IMR-90 (cell line): ENCODE measurements around the gene ELF2.
"Not testable (repeated sequence)": the region's sequence is repeated elsewhere in the genome, so short reads cannot be mapped to it uniquely, and the experiment has no call there.

Experiments used
- CEBPB ChIP-seq: IDR thresholded peaks from 2 replicates; pipeline ENCODE4 v1.6.1; 2012; ENCODE audit warnings: low read depth, low read length, improper control_type of control experiment
- FOS ChIP-seq: fragments of 150-350 bp; IDR thresholded peaks from 2 replicates; pipeline ENCODE4 v1.6.1; 2016; ENCODE audit warnings: low read depth, low read length
- MAZ ChIP-seq: IDR thresholded peaks from 2 replicates; pipeline ENCODE4 v1.6.1; 2012; ENCODE audit warnings: low read depth, mild to moderate bottlenecking, low read length, improper control_type of control experiment, moderate library complexity, borderline replicate concordance
- MXI1 ChIP-seq: IDR thresholded peaks from 2 replicates; pipeline ENCODE4 v1.6.1; 2012; ENCODE audit warnings: low read depth, mild to moderate bottlenecking, low read length, moderate library complexity, borderline replicate concordance
- NFE2L2 ChIP-seq: fragments of 150-350 bp; IDR thresholded peaks from 2 replicates; pipeline ENCODE4 v1.6.1; 2016; ENCODE audit warnings: low read depth, mild to moderate bottlenecking, low read length
- POLR2A ChIP-seq: IDR thresholded peaks from 2 replicates; pipeline ENCODE4 v1.6.1; 2012; ENCODE audit warnings: mild to moderate bottlenecking, low read depth, low read length
- RAD21 ChIP-seq: IDR thresholded peaks from 2 replicates; pipeline ENCODE4 v1.6.1; 2012; ENCODE audit warnings: low read length, improper control_type of control experiment
- RFX5 ChIP-seq: IDR thresholded peaks from 2 replicates; pipeline ENCODE4 v1.8.0; 2012; ENCODE audit warnings: low read depth, mild to moderate bottlenecking, low read length, moderate library complexity
- SMC3 ChIP-seq: fragments of 150-350 bp; IDR thresholded peaks from 2 replicates; pipeline ENCODE4 v1.6.1; 2016; ENCODE audit warnings: low read depth, mild to moderate bottlenecking, antibody characterized with exemption, low read length, moderate library complexity
- TF ChIP-seq, protein P1 (sequence below): conservative IDR thresholded peaks from 2 replicates; pipeline ENCODE4 v1.5.1; 2012; ENCODE audit warnings: mild to moderate bottlenecking, low read depth, low read length, improper control_type of control experiment
- TF ChIP-seq, protein P2 (sequence below): fragments of 150-350 bp; IDR thresholded peaks from 2 replicates; pipeline ENCODE4 v1.6.1; 2017; ENCODE audit warnings: mild to moderate bottlenecking, antibody characterized with exemption, low read length, low read depth
- TF ChIP-seq, protein P3 (sequence below): fragments of 150-350 bp; IDR thresholded peaks from 2 replicates; pipeline ENCODE4 v1.6.1; 2016; ENCODE audit warnings: low read depth, mild to moderate bottlenecking, low read length, moderate library complexity, borderline replicate concordance

DNA sequence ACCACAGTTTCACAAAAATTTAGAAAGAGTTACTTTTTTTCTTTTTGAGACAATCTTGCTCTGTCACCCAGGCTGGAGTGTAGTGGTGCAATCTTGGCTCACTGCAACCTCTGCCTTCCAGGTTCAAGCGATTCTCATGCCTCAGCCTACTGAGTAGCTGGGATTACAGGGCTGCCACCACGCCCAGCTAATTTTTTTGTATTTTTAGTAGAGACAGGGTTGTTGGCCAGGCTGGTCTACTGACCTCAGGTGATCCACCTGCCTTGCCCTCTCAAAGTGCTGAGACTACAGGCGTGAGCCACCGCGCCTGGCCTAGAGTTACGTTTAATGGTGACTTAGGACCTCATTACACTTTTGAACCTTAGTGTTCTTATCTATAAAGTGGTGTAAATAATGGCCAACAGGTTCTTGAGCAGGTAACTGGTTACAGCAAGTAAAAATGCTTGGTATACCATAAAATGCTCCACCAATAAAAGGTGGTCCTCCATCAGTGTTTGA, 147.1 kb downstream of the ELF2 start:
- TF ChIP-seq, protein P1, sequence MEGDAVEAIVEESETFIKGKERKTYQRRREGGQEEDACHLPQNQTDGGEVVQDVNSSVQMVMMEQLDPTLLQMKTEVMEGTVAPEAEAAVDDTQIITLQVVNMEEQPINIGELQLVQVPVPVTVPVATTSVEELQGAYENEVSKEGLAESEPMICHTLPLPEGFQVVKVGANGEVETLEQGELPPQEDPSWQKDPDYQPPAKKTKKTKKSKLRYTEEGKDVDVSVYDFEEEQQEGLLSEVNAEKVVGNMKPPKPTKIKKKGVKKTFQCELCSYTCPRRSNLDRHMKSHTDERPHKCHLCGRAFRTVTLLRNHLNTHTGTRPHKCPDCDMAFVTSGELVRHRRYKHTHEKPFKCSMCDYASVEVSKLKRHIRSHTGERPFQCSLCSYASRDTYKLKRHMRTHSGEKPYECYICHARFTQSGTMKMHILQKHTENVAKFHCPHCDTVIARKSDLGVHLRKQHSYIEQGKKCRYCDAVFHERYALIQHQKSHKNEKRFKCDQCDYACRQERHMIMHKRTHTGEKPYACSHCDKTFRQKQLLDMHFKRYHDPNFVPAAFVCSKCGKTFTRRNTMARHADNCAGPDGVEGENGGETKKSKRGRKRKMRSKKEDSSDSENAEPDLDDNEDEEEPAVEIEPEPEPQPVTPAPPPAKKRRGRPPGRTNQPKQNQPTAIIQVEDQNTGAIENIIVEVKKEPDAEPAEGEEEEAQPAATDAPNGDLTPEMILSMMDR: not testable (repeated sequence)
- not testable (repeated sequence) for TF ChIP-seq CEBPB, POLR2A, RAD21, RFX5, MAZ, FOS, NFE2L2, MXI1, SMC3
- TF ChIP-seq, protein P2, sequence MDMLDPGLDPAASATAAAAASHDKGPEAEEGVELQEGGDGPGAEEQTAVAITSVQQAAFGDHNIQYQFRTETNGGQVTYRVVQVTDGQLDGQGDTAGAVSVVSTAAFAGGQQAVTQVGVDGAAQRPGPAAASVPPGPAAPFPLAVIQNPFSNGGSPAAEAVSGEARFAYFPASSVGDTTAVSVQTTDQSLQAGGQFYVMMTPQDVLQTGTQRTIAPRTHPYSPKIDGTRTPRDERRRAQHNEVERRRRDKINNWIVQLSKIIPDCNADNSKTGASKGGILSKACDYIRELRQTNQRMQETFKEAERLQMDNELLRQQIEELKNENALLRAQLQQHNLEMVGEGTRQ: not testable (repeated sequence)
- TF ChIP-seq, protein P3, sequence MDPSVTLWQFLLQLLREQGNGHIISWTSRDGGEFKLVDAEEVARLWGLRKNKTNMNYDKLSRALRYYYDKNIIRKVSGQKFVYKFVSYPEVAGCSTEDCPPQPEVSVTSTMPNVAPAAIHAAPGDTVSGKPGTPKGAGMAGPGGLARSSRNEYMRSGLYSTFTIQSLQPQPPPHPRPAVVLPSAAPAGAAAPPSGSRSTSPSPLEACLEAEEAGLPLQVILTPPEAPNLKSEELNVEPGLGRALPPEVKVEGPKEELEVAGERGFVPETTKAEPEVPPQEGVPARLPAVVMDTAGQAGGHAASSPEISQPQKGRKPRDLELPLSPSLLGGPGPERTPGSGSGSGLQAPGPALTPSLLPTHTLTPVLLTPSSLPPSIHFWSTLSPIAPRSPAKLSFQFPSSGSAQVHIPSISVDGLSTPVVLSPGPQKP: not testable (repeated sequence)
